Stimulated activated CD4-positive, alpha-beta T cell treated with anti-CD3 and anti-CD28 coated beads, Interleukin-1b, Interleukin-23, amount 100 ng/mL, for 1 hour (primary cell): ENCODE measurements around the gene ULK2.

Experiments used
- DNase-seq, 2 donors: peaks; one replicate each; pipeline ENCODE4 v3.0.0-alpha.2; 2020; ENCODE audit warnings: low read depth in 2 of 2

The ULK2 gene

DNA sequence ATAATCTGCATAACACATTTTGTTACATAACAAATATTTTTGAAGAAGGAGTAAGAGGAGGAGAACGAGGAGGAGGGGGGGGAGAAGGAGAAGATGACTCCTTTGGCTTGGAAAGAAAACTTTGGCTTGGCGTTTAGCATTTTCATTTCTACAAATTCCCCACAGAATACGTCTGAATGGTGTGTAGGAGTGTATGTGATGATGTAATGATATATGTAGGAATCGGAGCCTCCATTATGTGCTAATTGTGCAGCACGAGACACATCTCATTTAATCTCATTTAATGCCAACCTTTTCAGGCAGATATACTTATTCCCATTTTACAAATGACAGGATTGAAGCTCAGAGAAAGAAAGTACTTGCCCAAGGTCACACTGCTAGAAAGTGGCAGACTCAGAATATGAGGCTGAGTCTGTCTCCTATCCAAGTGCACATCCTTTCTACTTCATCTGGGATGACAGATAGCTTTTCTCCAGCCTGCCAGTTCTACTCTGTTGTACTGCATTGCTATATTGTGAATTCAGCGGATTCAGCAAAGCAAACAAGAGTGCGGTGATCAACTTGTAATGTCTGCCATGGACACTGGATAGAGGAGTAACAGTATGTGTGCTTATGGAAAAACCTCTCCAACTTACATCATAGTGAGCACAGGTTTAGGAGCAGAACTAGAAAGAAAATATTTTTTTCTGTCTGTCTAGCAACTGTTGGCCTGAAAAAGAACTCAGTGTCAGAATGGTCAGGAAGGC is 140.9 kb downstream of the ULK2 start:
- no peak for DNase-seq

DNA sequence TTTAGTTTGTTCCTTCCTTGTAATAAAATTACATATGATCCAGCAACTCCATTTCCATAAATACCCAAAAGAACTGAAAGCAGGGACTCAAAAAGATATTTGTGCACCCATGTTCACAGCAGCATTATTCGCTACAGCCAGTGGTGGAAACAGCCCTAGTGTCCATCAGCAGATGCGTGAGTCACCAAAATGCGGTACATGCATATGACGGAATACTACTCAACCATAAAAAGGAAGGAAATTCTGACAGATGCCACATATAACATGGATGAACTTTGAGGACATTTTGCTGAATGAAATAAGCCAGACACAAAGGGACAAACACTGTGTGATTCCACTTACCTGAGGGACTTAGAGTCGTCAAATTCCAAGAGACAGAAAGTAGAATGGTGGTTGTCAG is 142.2 kb downstream of the ULK2 start:
- no peak for DNase-seq

DNA sequence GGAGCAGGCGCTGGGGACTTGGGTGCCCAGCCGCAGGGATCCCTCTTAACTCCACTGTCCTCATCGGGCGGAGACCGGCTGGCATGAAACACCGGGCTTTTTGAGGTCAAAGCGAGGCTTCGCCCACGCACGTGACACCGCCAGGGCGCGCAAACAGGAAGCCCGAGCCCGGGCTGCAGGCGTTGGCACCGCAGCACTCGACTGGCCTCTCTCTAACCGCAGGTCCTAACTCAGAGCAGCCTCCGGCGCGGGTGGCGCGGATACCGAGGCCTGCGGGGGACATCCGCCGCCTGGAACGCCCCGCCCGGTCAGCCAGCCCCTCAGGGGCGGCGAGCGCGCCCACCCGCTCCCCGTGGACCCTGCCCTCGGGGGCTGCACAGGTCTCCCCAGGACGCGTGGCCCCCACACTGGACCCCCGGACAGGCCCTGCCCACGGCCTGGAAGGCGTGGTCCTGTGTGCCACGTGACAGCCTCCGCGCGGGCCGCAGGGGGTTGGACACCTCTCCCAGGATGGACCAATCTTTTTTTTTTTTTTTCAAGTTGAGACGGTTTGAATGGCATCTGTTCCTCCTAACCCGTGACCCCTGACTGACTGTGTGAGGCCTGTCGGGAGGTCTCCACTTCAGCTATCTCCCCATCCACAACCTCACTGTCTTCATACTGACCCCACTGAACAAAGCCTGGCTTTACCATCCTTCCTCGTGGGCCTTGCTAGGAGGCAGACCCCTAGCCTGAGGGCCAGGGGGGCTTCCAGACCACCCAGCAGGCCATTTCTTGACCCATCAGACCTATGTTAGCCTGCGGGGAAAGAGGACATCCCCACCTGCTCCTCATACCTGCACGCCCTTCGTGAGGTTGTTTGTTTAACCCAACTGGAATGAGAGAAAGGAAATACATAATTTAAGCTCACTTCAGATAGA is 143.0 kb downstream of the ULK2 start:
- no peak for DNase-seq

- no peak for DNase-seq
Measured at GRCh38 chr17:19723964-19724363, 143.8 kb downstream of the ULK2 start.
